ENCODE data around the gene BAK1.

- TF ChIP-seq POLR2A (IDR thresholded peaks at IDR 0.05) (no peak), CTCF (IDR thresholded peaks at IDR 0.05) (no peak)
These were observed 12.2 kb downstream of the BAK1 start for GRCh38 chr6:33567836-33568235.

Data from prostate gland (tissue), 2 donors.